ENCODE results near the gene ERBB2. TPM values are rescaled to one million over a fixed set of nuclear protein-coding genes. Genes with fewer than 3 reads are reported as not detected.

ERBB2 gene
- total and polyA plus RNA-seq, 2 of the 8 experiments (the other 6 are each of a cell fraction or from before 2014, with no cell fraction given), result 183 to 394 TPM

DNA sequence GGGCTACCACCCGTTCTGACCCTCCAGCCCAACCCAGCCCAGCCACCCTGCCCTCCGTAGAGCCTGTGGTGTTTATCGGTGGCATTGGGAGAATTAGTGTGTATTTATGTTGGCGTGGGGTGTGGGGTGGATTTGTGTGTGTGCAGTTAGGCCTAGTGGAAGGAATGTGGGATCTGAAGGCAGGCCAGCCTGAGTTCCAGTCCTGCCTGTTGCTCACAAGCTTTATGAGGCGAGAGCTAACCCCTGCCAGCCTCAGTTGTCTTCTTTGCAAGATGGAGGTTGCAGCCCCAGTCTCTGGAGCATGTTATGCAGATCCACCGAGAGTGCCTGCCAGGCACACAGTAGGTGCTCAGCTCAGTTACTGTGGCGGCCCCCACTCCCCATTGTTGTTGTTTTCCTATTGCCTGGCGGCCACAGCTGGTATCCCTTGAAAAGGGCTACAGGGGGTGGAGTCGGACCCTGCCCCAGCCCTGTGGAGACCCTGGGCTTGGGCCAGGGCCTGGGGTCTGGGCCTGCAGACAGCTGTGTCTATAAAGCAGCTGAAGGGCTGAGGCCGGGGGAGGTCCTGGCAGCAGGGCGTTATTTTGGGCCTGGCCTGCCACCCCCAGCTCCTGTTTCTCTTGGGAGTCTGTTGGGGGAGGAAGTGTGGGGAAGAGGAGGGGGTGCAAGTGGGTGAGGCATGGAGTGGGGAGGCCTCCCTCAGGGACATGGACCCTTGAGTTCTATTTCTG is 5.1 kb downstream of the ERBB2 start (continued):
- TF ChIP-seq, protein P1, sequence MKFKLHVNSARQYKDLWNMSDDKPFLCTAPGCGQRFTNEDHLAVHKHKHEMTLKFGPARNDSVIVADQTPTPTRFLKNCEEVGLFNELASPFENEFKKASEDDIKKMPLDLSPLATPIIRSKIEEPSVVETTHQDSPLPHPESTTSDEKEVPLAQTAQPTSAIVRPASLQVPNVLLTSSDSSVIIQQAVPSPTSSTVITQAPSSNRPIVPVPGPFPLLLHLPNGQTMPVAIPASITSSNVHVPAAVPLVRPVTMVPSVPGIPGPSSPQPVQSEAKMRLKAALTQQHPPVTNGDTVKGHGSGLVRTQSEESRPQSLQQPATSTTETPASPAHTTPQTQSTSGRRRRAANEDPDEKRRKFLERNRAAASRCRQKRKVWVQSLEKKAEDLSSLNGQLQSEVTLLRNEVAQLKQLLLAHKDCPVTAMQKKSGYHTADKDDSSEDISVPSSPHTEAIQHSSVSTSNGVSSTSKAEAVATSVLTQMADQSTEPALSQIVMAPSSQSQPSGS (IDR thresholded peaks at IDR 0.05; ENCODE audit: low read length), result no peak
- TF ChIP-seq, protein P2, sequence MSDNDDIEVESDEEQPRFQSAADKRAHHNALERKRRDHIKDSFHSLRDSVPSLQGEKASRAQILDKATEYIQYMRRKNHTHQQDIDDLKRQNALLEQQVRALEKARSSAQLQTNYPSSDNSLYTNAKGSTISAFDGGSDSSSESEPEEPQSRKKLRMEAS (IDR thresholded peaks at IDR 0.05), result no peak
